Measurements from ENCODE around the gene RALGPS1.

GRCh38 chr9:127064335-127064734 lies 149.8 kb downstream of the RALGPS1 start:
- TF ChIP-seq POLR2A (IDR thresholded peaks at IDR 0.05; ENCODE audit: extremely low read depth, insufficient read length) (no peak), CTCF (IDR thresholded peaks at IDR 0.05; ENCODE audit: low read depth, low read length) (no peak)
